Measurements from ENCODE around the gene L3MBTL1. TPM values are rescaled to one million over a fixed set of nuclear protein-coding genes. Genes with fewer than 3 reads are reported as not detected.

Gene L3MBTL1
- total RNA-seq, 1 donor from 2014 or later: 4.0 TPM

- H3K4me1 ChIP-seq: peaks cover 55% of the 10 kb centered on the region
- H3K36me3 ChIP-seq: peaks cover 79% of the 10 kb centered on the region
- H3K9me3 ChIP-seq (replicated peaks): no peaks in the 10 kb centered on the region
- intact Hi-C loops (cut with micrococcal nuclease): no loop called here
- no peaks in the 10 kb centered on the region for H3K27me3 ChIP-seq (ENCODE audit: low read depth)
- DNase-seq: no peak
- no peak overlapping the region for H3K27ac ChIP-seq (replicated peaks)
- no peak for TF ChIP-seq CTCF (IDR thresholded peaks at IDR 0.05; ENCODE audit: borderline replicate concordance)
- no peak overlapping the region for H3K4me3 ChIP-seq
Observed at GRCh38 chr20:43461894-43462659, 45.4 kb upstream of the L3MBTL1 start.

- Histone ChIP-seq H3K36me3 (peaks cover 87% of the 10 kb centered on the region), H3K4me1 (peaks cover 51% of the 10 kb centered on the region)
Observed at GRCh38 chr20:43462660-43463526, 44.6 kb upstream of the L3MBTL1 start.

GRCh38 chr20:43463527-43464218 is 43.8 kb upstream of the L3MBTL1 start:
- no peaks in the 10 kb centered on the region for H3K27me3 ChIP-seq (ENCODE audit: low read depth)
- peaks cover 95% of the 10 kb centered on the region for H3K36me3 ChIP-seq
- H3K4me3 ChIP-seq: no peak overlapping the region
- TF ChIP-seq CTCF (IDR thresholded peaks at IDR 0.05; ENCODE audit: borderline replicate concordance): no peak
- intact Hi-C loops (cut with micrococcal nuclease): no loop called here
- no peaks in the 10 kb centered on the region for H3K9me3 ChIP-seq (replicated peaks)
- peaks cover 44% of the 10 kb centered on the region for H3K4me1 ChIP-seq
- H3K27ac ChIP-seq (replicated peaks): no peak overlapping the region
- no peak for DNase-seq

More at GRCh38 chr20:43462660-43463526, 44.6 kb upstream of the L3MBTL1 start:
- intact Hi-C loops (cut with micrococcal nuclease): no loop called here
- Histone ChIP-seq H3K27ac (replicated peaks) (no peak overlapping the region), H3K27me3 (ENCODE audit: low read depth) (no peaks in the 10 kb centered on the region), H3K4me3 (no peak overlapping the region), H3K9me3 (replicated peaks) (no peaks in the 10 kb centered on the region)
- TF ChIP-seq CTCF (IDR thresholded peaks at IDR 0.05; ENCODE audit: borderline replicate concordance): no peak
- no peak for DNase-seq

- TF ChIP-seq CTCF (IDR thresholded peaks at IDR 0.05; ENCODE audit: borderline replicate concordance): no peak
- no peak overlapping the region for H3K4me3 ChIP-seq
- no peaks in the 10 kb centered on the region for H3K9me3 ChIP-seq (replicated peaks)
- peaks cover 37% of the 10 kb centered on the region for H3K4me1 ChIP-seq
- no peaks in the 10 kb centered on the region for H3K27me3 ChIP-seq (ENCODE audit: low read depth)
- peaks cover 97% of the 10 kb centered on the region for H3K36me3 ChIP-seq
- intact Hi-C loops (cut with micrococcal nuclease): no loop called here
- no peak for DNase-seq
- no peak overlapping the region for H3K27ac ChIP-seq (replicated peaks)
Observed at GRCh38 chr20:43464219-43464790, 43.2 kb upstream of the L3MBTL1 start.

GRCh38 chr20:43465625-43465943 is 41.9 kb upstream of the L3MBTL1 start:
- Histone ChIP-seq H3K4me3 (no peak overlapping the region), H3K9me3 (replicated peaks) (no peaks in the 10 kb centered on the region), H3K36me3 (peaks cover 97% of the 10 kb centered on the region), H3K4me1 (peaks cover 25% of the 10 kb centered on the region), H3K27ac (replicated peaks) (no peak overlapping the region), H3K27me3 (ENCODE audit: low read depth) (no peaks in the 10 kb centered on the region)
- DNase-seq: no peak
- no peak for TF ChIP-seq CTCF (IDR thresholded peaks at IDR 0.05; ENCODE audit: borderline replicate concordance)
- intact Hi-C loops (cut with micrococcal nuclease): no loop called here
